Fibroblast of the conjunctiva (primary cell): ENCODE measurements around the gene MAPK11.

Experiments used
- DNase-seq: peaks from one replicate; pipeline ENCODE4 v3.0.0-alpha.2; 2010; ENCODE audit warnings: low read depth

MAPK11 gene

GRCh38 chr22:50260801-50261614 is 9.2 kb downstream of the MAPK11 start:
- no peak for DNase-seq

GRCh38 chr22:50260434-50260800 is 9.8 kb downstream of the MAPK11 start:
- DNase-seq = no peak

GRCh38 chr22:50259302-50259701 is 10.9 kb downstream of the MAPK11 start:
- no peak for DNase-seq

- no peak for DNase-seq
Observed at GRCh38 chr22:50258361-50259292, 11.6 kb downstream of the MAPK11 start.

GRCh38 chr22:50257451-50258360 is 12.5 kb downstream of the MAPK11 start:
- no peak for DNase-seq

- DNase-seq = no peak
Observed at GRCh38 chr22:50257041-50257440, 13.1 kb downstream of the MAPK11 start.

- DNase-seq = no peak
Observed at GRCh38 chr22:50256258-50256862, 13.8 kb downstream of the MAPK11 start.

- DNase-seq = no peak
Observed at GRCh38 chr22:50255607-50256006, 14.6 kb downstream of the MAPK11 start.

- no peak for DNase-seq
Observed at GRCh38 chr22:50255099-50255498, 15.1 kb downstream of the MAPK11 start.

GRCh38 chr22:50253941-50254340 is 16.2 kb downstream of the MAPK11 start:
- no peak for DNase-seq

- no peak for DNase-seq
Observed at GRCh38 chr22:50253046-50253915, 16.9 kb downstream of the MAPK11 start.

- DNase-seq = no peak
Observed at GRCh38 chr22:50252082-50253045, 17.8 kb downstream of the MAPK11 start.

GRCh38 chr22:50251477-50252081 is 18.6 kb downstream of the MAPK11 start:
- no peak for DNase-seq

GRCh38 chr22:50250555-50251476 is 19.4 kb downstream of the MAPK11 start, which contains the start of gene HDAC10:
Gene HDAC10 (minus strand): TSS chr22:50251265. CDS start chr22:50251032, 233 bp downstream.
- DNase-seq = peak; percentile 51

- DNase-seq = no peak
Observed at GRCh38 chr22:50250249-50250554, 20.0 kb downstream of the MAPK11 start.

- DNase-seq = no peak
Observed at GRCh38 chr22:50249341-50250248, 20.6 kb downstream of the MAPK11 start.
